Measurements from ENCODE around the gene GLP1R.

DNA sequence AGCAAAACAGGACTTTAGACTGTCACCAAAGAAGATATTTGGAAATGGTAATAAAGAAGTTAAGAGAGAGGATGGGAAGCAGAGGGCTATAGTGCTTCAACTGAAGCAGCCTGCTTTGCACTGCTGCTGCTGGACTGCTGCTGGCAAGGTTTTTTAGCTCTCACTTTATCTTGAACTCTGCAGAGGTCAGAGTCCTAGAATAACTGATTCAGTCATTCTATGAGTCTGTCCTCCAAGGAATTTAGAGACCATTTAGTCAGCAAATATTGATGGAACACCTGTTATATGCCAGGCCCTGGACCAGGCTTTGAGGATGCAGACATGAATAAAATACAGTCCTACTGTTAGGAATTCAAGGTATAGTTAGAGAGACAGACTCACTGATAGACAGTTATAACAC, 75.5 kb downstream of the GLP1R start:
- TF ChIP-seq REST (IDR thresholded peaks at IDR 0.05; ENCODE audit: low read depth) (no peak), CTCF (IDR thresholded peaks at IDR 0.05 in 2 of 3, conservative IDR thresholded peaks at IDR 0.05 in 1 of 3; ENCODE audit: borderline replicate concordance in 1 of 3, insufficient read depth in 1 of 3, low read depth in 2 of 3, low read length in 2 of 3) (no peak), EZH2phosphoT487 (IDR thresholded peaks at IDR 0.05; ENCODE audit: borderline replicate concordance) (no peak), FOSL1 (IDR thresholded peaks at IDR 0.05; ENCODE audit: low read depth) (no peak), POLR2AphosphoS5 (IDR thresholded peaks at IDR 0.05; ENCODE audit: low read depth, low read length) (no peak), EGR1 (IDR thresholded peaks at IDR 0.05; ENCODE audit: low read depth) (no peak), EZH2 (IDR thresholded peaks at IDR 0.05) (no peak), SP1 (IDR thresholded peaks at IDR 0.05; ENCODE audit: low read depth) (no peak), JUND (IDR thresholded peaks at IDR 0.05) (no peak), RAD21 (IDR thresholded peaks at IDR 0.05; ENCODE audit: low read depth) (no peak), YY1 (IDR thresholded peaks at IDR 0.05; ENCODE audit: extremely low read depth, insufficient replicate concordance, low read depth, low read length) (no peak), POLR2A (IDR thresholded peaks at IDR 0.05; ENCODE audit: borderline replicate concordance, extremely low read depth, insufficient read depth, insufficient read length) (no peak), ZFX (IDR thresholded peaks at IDR 0.05) (no peak)
